ENCODE data around the gene ING5.
A peak's percentile ranks its signal among the peaks of the same experiment; 100 is the strongest.

The ING5 gene

GRCh38 chr2:241760301-241760771, 58.5 kb downstream of the ING5 start:
- DNase-seq (ENCODE audit: low spot score), result no peak

- DNase-seq (ENCODE audit: low spot score), result no peak
Observed at GRCh38 chr2:241762321-241762932, 60.6 kb downstream of the ING5 start.

GRCh38 chr2:241762933-241763369, 61.1 kb downstream of the ING5 start:
- DNase-seq (ENCODE audit: low spot score), result no peak

GRCh38 chr2:241763551-241764274, 61.9 kb downstream of the ING5 start:
- DNase-seq (ENCODE audit: low spot score), result no peak

- no peak for DNase-seq (ENCODE audit: low spot score)
Observed at GRCh38 chr2:241764275-241765241, 62.7 kb downstream of the ING5 start.

- DNase-seq (ENCODE audit: low spot score), result peak; percentile 12
Observed at GRCh38 chr2:241767464-241768250, 65.8 kb downstream of the ING5 start.

GRCh38 chr2:241768251-241768711, 66.4 kb downstream of the ING5 start:
- peak; percentile 12 for DNase-seq (ENCODE audit: low spot score)

- DNase-seq (ENCODE audit: low spot score), result peak; percentile 7
Observed at GRCh38 chr2:241768850-241769249, 67.0 kb downstream of the ING5 start.

- peak; percentile 3 for DNase-seq (ENCODE audit: low spot score)
Observed at GRCh38 chr2:241769819-241770184, 68.0 kb downstream of the ING5 start.

GRCh38 chr2:241770185-241770935, 68.5 kb downstream of the ING5 start:
- peak; percentile 15 for DNase-seq (ENCODE audit: low spot score)

- no peak for DNase-seq (ENCODE audit: low spot score)
Observed at GRCh38 chr2:241770936-241771285, 69.1 kb downstream of the ING5 start.

- peak; percentile 50 for DNase-seq (ENCODE audit: low spot score)
Observed at GRCh38 chr2:241771286-241772062, 69.6 kb downstream of the ING5 start.

- no peak for DNase-seq (ENCODE audit: low spot score)
Observed at GRCh38 chr2:241772063-241772499, 70.2 kb downstream of the ING5 start.

GRCh38 chr2:241773511-241774418, 71.9 kb downstream of the ING5 start:
- DNase-seq (ENCODE audit: low spot score), result peak; percentile 16

- peak; percentile 94 for DNase-seq (ENCODE audit: low spot score)
Observed at GRCh38 chr2:241774419-241775222, 72.8 kb downstream of the ING5 start.

- DNase-seq (ENCODE audit: low spot score), result peak; percentile 28
Observed at GRCh38 chr2:241775223-241776177, 73.7 kb downstream of the ING5 start.

All from AG08396 (cell line).